A549 treated with DMSO at 1 μM for 4 hours (cell line): ENCODE measurements around the gene ZNF555. TPM values are rescaled to one million over a fixed set of nuclear protein-coding genes. Genes with fewer than 3 reads are reported as not detected.

Source experiments
- total RNA-seq: library from RNA; stranded (reverse); fragments of 200-300 nt; extraction: Qiagen RNA extraction; gene quantifications from 5 replicates; pipeline ENCODE4 v1.2.3, GENCODE V29; 2022; ENCODE audit warnings: low read depth

The ZNF555 gene
- total RNA-seq: 2.2 to 2.3 TPM (median 2.3 TPM) in 5 replicates

DNA sequence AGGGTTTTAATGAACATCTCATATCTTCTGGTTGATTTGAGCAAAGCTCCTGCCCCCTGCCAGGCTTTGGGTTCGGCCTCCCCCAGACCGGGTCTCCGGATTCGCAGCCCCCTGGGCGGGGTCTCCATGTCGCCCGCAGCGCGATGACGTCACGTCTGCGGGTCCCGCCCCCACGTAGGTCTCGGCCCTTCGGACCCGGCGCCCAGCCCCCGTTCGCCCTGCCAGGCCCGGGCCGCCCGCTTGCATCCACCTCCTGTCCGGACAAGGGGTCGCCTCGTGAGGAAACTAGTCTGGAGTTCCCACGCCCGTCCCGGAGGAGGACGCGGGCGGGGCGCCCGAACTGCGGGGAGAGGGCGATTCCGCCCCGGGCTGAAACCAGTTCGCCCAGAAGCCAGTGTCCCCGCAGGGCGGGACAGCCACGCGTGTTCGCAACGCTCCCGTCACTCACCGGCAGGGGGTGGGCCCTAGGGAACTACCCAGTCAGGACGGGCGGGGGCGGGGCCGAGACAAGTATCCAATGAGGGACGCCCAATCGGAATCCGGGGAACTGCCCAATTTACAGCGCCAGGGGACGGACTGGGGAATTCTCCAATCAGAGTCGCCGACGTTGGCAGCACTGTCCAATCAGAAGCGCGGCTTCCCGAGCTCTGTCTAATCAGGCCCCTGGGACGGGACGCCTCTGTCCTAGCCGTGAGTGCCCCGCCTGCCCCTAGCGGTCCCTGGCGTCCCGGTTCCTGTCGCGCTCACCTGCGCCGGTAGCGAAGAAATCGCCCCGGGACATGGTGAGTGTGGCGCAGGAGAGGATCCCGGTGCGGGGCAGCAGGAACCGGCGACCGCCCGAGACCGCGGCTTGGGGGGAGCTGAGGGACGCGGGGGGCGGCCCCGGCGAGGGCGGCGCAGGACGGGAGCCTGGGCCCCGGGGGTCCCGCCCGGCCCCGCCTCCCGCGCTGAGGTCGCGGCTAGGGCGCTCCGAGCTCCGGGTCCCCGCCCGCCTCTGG lies at the start of gene ZNF555:
TSS of gene ZNF555 (plus strand) at position 682 of the 998 bp plus-strand sequence. CDS start at position 780, 98 bp downstream.

GRCh38 chr19:2819540-2820111 lies 21.6 kb upstream of the ZNF555 start, which contains the start of gene ZNF554:
Gene ZNF554, plus strand, starts transcription at chr19:2819868. Its CDS starts 204 bp downstream, at chr19:2820072.

DNA sequence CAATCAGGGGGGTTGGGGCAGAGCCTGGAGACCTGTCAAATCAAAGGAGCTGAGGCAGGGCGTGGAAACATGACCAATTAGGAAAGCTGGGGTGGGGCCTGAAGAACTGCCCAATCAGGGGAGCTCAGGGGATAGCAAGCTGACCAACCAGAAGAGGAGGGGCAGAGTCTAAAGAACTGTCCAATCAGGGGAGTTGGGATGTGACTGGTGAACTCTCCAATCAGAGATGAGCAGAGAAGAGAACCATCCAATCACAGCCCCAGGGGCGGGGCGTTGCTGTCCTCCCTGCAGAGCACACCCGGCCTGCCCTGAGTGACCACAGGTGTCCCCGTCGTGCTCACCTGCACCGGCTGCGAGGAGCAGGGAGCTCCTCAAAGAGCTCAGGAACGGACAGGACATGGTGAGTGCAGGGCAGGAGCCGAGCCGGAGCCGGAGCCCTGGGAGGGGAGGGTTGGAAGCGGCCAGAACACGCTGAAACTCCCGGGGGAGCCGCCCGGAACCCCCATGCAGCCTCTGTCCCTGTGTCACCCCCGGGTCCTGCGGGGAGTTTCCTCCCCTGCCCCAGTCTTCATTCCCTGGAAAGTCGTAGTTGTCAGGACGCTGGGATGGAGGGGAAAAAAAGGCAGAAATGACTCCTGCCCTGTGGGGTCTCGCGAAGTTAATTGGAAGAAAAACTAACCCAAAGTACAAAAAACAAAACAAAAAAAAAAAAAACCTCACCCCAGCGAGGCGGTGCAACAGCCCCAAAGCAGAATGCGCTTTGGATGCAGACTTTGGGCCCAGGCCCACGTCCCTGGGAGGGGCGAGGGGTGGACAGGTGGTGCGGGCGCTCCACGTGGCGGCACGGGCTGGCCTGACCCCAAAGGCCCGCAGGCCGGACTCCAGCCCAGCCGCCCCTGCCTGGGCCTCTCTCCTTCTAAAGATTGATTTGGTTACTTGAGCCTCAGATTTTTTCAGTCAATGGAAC lies 26.0 kb downstream of the ZNF555 start, which contains the start of gene ZNF556:
TSS of gene ZNF556 (plus strand) at position 311 of the 967 bp plus-strand sequence. CDS start at position 398, 87 bp downstream.

GRCh38 chr19:2900296-2901252 lies 59.3 kb downstream of the ZNF555 start, which contains the start of gene ZNF57:
Gene ZNF57, plus strand, starts transcription at chr19:2900928. Its CDS starts 118 bp downstream, at chr19:2901046.

Other genes with a start within 250 kb of the ZNF555 start
- gene GNG7, start 138.8 kb upstream of the ZNF555 start, total RNA-seq: 0.02 to 0.09 TPM (median 0.07 TPM) in 4 of 5 replicates, not detected in the other
- 3.5 to 4.3 TPM (median 4.1 TPM) in 5 replicates for gene DIRAS1, start 120.1 kb upstream of the ZNF555 start, total RNA-seq
- gene SLC39A3, start 101.5 kb upstream of the ZNF555 start, total RNA-seq: 24.0 to 31.6 TPM (median 29.6 TPM) in 5 replicates
- gene SGTA, start 58.2 kb upstream of the ZNF555 start, total RNA-seq: 58.5 to 83.0 TPM (median 72.7 TPM) in 5 replicates
- 84.8 to 111 TPM (median 96.4 TPM) in 5 replicates for gene THOP1, start 56.0 kb upstream of the ZNF555 start, total RNA-seq
- gene ZNF554, start 21.6 kb upstream of the ZNF555 start, total RNA-seq: 0.55 to 1.1 TPM (median 1.0 TPM) in 5 replicates
- gene ZNF556, start 25.9 kb downstream of the ZNF555 start, total RNA-seq: 0.07 to 0.21 TPM in 2 of 5 replicates, not detected in the others
- 1.6 to 2.7 TPM (median 2.2 TPM) in 5 replicates for gene ZNF57, start 59.5 kb downstream of the ZNF555 start, total RNA-seq
- gene ZNF77, start 103.5 kb downstream of the ZNF555 start, total RNA-seq: 1.3 to 2.4 TPM (median 1.8 TPM) in 5 replicates
- gene TLE6, start 136.1 kb downstream of the ZNF555 start, total RNA-seq: 4.1 to 6.1 TPM (median 5.0 TPM) in 5 replicates
- 2.2 to 3.3 TPM (median 2.5 TPM) in 5 replicates for gene TLE2, start 187.8 kb downstream of the ZNF555 start, total RNA-seq
- gene TLE5, start 221.0 kb downstream of the ZNF555 start, total RNA-seq: 189 to 253 TPM (median 225 TPM) in 5 replicates